Hematopoietic multipotent progenitor cell treated with erythropoietin and hydrocortisone succinate and interleukin-3 and kit ligand, for 8 days (in vitro differentiated cells): ENCODE results near the gene IRAK1BP1.
A peak's percentile ranks its signal among the peaks of the same experiment; 100 is the strongest.
"Not testable (repeated sequence)": the region's sequence is repeated elsewhere in the genome, so short reads cannot be mapped to it uniquely, and the experiment has no call there.

Experiments used
- DNase-seq: peaks from one replicate; pipeline ENCODE4 v3.0.0-alpha.2; 2015

IRAK1BP1 gene, protein sequence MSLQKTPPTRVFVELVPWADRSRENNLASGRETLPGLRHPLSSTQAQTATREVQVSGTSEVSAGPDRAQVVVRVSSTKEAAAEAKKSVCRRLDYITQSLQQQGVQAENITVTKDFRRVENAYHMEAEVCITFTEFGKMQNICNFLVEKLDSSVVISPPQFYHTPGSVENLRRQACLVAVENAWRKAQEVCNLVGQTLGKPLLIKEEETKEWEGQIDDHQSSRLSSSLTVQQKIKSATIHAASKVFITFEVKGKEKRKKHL

DNA sequence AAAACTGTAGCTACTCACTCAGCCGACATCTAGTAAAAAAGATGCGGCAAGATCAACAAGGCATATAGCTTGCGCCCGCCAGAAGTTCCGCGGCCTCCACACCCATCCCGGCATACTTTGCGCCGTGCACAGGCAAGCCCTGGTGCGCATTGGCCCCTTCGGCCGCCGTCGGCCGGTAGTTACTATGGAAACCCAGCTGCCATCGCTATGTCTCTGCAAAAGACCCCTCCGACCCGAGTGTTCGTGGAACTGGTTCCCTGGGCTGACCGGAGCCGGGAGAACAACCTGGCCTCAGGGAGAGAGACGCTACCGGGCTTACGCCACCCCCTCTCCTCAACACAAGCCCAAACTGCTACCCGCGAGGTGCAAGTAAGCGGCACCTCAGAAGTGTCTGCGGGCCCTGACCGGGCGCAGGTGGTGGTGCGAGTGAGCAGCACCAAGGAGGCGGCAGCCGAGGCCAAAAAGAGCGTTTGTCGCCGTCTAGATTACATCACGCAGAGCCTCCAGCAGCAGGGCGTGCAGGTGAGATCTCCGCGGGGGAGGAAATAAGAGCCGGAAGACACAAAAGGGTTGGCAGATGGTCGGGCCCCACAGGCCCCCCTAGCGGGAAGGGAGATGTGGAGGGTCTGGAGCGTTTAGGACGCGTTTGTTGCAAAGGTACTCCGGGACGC, at the start of gene IRAK1BP1:
Gene IRAK1BP1, plus strand, starts transcription at position 182 of the 671 bp plus-strand sequence. Its CDS starts 26 bp downstream, at position 208.
- DNase-seq: peak; percentile 90

DNA sequence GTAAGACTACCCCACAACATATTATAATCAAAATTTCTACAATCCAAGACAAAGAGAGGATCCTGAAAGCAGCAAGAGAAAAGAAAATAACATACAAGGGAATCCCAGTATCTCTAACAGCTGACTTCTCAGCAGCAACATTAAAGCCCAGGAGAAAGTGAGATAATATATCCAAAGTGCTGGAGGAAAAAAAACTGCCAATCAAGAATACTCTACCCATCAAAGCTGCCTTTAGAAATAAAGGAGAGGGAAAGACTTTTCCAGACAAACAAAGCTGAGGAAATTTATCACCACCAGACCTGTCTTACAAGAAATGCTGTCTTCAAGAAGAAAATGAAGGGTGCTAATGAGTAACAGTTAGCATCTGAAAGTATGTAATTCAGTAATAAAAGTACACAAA, 43.3 kb upstream of the IRAK1BP1 start:
- DNase-seq: no peak

DNA sequence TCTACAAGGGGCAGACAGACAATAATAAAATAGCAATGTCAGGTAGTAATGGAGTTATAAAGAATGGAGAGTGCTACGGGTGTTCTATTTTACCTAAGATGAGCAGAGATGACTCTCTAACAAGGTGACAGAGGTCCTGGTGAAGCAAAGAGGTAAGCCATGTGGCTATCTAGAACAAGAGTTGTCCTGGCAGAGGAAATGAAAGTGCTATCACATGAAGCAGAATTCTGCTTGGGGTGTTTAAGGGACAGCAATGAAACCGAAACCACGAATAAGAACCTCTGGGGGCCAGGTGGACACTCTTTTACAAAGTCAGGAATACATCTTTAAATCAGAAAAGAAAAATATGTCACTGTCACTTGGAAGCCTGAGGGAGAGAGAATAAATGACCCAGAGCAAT, 37.9 kb upstream of the IRAK1BP1 start:
- DNase-seq: no peak

DNA sequence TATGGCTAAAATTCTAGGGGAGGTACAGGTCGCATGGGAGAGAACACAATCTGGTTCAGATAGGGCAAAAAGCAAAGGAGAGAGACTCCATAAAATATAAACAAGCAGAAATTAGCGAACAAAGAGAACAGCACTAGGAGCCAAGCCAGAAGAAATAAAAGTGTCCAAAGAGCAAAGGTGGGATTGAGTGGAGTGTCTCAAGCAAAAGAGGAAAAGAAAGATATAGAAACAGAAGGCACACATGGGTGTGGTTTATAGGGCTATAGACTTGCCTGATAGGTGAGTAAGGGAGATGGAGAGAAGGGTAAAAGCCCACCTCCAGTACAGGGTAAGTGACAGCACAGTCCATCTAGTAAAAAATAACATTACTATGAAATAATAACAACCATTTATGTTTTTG, 36.5 kb upstream of the IRAK1BP1 start:
- DNase-seq: no peak

DNA sequence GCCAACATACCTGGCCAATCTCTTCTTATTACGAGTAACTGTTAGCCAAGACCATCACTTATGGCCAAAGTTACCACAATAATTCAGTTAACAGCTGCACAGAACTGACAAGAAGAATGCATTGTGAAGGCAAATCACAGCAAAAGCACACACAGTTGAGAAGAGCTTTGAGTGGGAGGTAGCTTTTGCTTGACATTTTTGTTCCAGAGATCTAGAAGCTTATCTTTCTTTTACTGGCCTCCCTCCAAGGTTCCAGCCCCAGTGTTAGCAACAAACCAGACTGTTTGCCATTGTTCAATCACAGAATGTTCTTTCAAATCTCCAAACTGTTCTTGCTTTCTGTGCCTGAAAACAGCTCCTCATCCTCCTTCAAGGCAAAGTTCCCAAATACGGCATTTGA, 35.9 kb upstream of the IRAK1BP1 start:
- DNase-seq: peak; percentile 6

DNA sequence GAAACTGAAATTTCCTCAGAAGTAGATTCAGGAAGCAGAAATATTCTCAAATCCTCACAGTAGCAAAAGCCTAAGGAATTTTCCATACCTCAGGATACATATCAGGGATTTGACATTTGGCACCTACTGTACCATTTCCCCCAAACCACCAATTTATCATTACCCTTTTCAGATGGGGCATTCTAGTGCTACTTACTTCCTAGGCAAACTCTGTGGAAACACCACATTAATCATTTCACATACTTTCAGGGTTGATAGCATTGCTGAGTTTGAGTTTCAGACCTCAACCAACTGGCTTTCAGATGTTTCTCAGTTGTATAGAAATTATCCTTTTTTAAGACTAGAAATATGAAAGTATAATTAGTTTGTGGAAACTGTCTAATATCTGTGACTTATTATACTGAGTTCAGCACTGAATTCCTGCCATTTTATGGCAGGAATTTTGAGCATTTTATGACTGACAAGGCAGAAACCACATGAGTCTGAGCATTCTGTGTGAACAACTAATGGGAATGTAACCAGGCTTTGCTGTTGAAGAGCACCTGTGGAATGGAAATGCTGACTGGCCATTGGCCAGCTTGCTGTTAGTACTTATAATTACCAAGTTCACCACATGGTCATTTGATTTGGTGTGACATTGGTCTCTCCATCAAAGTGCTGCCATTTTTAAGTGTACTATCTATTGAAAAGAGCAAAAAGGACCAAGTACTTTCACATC, 35.1 kb upstream of the IRAK1BP1 start:
- no peak for DNase-seq

DNA sequence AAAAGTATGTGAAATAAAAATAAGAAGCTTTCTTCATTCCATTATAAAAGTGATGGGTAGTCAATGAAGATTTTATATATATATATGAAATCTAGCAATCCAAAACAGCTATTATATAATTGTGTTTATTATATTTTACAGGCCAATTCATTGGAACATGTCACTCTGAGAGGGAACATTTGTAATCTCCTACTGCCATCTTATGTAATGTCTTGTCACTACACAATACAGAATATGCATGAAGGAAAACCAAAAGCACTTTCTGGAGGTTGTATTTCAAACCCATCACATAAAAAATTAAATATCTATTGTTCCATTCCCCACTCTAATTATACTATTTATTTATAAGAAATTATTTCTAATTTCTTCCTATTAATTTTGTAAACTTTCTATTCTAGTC, 31.5 kb upstream of the IRAK1BP1 start:
- DNase-seq: peak; percentile 16

DNA sequence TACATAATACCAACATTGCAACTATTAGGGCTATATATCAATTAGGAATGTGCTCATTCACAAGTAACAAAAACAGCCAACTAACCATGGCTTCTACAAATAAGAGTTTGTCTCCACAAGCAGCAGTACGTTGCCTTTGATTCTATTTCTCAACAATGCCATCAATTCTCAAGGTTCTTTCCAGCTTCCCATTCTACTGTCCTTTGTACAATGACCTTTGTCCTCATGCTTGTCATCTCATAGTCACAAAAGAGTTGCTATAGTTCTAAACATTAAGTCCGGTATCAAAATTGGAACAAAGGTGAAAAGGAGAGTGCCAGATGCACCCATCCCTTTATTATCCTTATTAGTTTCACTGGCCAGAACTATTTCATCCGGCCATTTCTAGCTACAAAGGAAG, 30.8 kb upstream of the IRAK1BP1 start:
- DNase-seq: no peak

DNA sequence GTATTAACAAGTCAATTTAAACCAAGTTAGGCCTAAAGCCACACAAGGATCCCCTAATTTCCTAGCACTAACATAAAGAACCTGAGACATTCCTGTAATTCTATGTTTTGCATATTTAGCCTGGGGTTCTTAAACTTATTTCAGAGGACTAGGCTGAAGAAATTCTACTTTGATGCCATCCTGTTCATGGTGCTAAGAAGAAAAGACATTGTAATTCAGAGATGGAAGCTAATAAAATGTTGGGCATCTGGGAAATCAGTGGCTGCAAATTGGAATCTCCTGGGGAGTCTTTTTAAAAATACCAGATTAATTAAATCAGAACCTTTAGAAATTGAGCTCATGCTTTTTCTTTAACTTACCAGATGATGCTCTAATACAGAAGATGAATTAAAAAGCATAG, 26.2 kb upstream of the IRAK1BP1 start:
- DNase-seq: no peak

DNA sequence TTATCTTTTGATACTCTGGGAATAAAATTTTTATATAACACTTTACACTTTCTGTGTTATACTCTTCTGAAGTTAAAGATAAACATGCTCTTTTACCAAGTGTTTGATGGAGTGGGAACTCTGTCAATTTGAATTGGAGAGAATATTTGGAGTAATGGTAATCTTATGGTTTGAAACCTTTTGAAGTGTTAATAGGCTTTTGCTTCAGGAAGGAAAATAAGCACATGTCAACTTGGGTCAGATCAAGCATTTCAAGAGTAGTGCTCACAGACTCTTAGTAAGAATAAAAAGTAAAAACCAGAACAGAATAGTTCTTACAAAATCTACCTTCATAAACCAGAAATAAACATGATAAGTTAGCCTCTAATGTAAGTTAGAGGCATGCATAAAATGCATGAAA, 24.4 kb upstream of the IRAK1BP1 start:
- DNase-seq: no peak

DNA sequence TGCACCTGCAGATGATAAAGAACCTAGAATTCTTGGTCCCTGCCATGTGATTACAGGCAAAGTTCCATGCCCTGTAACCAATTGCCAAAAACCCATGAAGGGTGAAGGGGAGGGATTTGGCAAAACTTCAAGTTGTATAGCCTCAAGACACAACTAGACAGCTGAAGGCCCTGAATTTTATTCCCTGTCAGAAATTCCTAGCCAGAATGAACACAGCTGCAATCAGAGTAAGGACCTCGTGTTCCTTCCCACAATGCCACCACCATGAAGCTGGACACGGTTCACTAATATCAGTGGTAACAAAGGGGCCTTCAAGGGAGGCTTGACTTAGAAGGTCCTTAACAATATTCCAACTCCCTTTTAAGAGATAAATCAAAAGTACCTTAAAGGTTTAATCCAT, 22.5 kb upstream of the IRAK1BP1 start:
- no peak for DNase-seq

DNA sequence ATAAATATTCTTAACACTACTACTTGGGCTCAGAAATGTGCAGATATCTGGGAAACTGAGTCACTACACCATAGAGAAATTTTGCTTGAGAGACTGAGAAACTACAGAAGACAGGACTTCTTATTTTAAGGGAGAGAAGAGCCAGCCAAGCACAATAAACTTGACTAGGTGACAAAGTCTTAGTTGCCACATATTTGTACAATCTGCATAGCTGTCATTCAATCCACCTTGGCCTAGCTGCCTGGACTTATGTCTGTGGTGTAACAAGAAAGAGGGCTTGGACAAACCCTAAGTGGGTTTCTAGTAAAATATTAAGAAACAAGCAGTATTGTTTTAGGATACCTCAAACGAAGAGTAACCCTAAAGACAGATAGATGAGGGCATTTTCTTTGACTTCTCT, 21.8 kb upstream of the IRAK1BP1 start:
- DNase-seq: no peak

DNA sequence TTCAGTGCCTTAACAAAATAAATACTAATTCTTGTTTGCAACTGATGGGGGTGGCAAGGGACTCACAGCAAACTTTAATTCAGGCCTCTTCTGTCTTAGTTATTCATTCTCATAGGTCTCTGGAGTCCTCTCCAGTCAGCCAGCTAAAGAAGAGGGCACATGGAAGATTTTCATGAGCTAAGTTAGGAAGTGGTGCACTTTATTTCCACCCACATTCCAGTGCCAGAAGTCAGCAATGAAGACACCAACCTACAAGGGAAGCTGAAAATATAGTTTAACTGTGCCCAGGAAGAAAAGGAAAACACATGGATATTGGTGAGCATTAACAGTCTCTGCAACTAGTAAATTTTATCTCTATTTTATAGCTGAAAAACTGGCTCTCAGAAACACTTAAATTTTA, 16.7 kb upstream of the IRAK1BP1 start:
- DNase-seq: no peak

DNA sequence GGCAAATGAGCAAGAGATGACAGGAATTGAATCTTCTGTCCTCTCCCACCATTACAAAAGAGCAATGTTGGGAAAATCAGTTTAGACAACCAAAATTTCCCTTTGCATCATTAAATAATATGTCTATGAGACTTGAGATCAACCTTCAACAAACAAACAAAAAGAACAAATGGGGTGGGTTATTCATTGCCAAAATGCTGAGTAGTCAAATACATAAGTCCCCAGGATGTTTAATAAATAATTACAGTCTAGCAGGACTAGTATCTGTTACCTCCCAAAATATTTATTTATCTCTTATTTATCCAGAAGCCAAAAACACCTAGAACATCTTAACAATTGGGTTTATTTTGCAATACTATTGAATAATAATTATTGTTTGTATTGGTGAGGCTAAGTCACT, 16.2 kb upstream of the IRAK1BP1 start:
- no peak for DNase-seq

DNA sequence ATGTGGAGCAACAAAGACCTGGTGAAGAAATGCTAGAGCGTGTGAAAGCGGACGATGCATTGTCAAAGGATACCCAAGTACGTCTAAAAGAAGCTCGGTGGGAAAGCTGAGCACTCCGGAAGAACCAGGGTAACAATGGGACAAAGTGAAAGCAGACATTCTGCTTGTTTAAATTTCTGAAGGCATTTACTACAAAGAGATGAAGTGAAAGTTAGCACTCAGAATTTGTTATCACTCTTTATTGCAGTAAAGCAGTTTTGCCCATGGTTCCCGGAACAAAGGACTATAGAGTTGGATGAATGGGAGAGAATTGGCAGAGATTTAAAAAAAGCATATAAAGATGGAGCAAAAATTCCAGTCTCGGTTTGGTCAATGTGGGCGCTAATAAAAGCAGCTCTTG, 12.8 kb upstream of the IRAK1BP1 start:
- DNase-seq: no peak

DNA sequence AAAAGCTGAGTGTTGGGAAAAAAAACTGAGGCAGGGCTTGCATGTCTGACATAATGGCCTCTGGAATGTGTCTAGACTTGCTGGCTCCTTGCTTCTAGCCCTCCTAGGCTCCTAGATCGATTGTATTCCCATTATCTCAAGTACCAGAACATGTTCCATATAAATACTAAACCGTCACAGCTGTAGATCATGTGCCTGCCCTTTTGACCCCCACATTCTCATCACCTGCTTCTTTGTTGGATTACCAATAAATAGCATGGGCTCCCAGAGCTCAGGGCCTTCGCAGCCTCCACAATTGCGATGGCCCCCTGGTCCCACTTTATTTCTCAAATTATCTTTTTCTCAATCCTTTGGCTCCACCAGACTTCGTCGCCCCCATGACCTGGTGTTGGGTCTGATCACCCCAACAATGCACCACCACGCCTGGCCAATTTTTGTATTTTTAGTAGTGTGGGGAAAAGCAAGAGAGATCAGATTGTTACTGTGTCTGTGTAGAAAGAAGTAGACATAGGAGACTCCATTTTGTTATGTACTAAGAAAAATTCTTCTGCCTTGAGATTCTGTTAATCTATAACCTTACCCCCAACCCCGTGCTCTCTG, 8.9 kb upstream of the IRAK1BP1 start:
- DNase-seq: not testable (repeated sequence)

DNA sequence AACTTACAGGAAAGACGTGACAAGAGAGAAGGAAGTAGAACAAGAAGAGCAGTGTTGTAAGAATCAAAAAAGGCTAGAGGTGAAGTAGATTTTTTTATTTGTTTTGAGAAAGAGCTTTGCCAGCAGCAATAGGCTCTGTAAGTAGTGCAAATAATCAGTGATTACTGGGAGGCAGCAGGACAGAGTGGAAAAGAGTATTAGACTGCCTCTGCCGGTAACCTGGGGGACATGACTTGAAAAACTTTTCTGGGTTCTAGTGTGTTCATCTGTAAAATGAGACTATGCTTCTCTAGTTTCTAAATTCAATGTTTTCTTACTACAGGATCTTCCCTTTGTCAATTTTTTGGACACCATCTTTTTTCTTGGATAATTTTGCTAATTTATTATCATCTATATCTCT, 5.8 kb upstream of the IRAK1BP1 start:
- DNase-seq: no peak

DNA sequence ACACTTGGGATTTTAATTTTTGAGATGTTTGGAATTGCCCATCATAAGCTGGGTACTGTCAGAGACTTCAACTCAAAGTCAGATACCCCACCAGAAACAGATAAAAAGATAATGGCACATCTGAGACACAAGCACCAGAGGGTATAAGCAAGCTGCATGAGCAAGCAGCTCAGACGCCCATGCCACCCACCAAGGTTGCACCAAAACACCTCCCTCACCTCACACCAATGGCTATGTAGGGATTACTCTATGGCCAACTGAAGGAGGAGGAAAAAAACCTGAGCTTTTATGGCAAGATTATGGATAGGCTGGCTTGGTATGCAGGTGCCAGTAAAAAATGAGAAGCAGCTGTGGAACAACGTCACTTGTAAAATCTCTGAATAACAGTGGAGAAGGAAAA, 3.8 kb upstream of the IRAK1BP1 start:
- no peak for DNase-seq

DNA sequence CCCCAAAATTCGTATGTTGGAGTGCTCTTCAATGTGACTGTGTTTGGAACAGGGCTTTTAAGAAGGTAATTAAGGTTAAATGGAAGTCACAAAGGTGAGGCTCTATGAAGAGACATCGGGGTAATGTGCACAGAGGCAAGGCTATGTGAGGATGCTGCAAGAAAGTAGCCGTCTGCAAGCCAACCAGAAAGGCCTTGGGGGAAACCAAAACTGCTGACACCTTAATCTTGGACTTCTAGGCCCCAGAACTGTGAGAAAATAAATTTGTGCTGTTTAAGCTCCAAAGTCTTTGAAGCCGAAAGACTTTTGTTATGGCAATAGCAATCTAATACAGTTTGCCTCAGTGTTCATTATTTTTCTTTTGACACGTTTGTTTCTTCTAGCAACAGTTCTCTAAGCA, 2.4 kb upstream of the IRAK1BP1 start:
- DNase-seq: no peak

DNA sequence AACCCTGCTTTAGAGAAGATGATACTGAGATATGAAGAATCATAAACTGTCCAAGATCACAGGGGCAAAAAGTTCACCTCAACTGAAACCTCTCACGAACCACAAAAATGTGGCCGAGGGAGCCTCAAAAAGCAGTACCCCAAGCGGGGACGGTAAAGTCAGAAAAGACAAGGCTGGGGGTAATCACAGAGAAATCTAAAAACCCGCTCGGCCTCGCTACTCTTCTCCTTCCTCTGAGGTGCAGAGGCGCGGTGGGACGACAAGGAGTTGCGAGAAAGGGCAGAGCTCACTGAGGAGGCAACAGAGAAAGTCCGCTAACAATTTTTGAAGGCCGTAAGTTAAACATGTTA, 356 bp upstream of the IRAK1BP1 start:
- no peak for DNase-seq

DNA sequence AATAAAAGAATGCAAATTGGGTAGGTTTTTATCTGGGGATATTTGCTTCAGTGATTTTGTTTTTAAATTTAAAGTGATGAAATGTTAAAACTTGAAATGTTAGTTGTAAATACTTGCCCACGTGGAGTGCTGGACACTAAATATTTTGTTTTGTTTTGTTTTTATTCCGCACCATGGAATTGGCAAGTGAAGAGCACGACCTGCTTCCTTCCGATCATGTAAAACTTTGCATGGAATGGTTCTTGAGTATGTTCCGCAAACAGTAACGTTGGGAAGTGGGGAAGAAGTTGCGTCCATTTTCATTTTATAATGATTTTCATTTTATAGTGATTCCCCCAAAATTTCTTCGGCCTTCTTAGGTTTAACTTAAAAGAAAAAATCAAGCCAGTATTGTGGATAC, 765 bp downstream of the IRAK1BP1 start:
- DNase-seq: peak; percentile 6

DNA sequence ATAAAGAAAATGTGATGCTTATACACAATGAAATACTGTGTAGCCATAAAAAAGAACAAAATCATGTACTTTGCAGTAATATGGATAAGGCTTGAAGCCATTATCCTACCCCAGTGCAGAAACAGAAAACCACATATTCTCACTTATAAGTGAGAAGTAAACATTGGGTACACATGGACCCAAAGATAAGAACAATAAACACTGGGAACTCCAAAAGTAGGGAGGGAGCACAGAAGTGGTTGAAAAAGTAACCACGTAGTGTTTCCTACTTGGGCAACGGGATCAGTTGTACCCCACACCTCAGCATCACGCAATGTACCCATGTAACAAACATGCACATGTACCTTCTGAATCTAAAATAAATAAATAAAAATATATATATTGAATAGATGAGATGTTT, 8.2 kb downstream of the IRAK1BP1 start:
- no peak for DNase-seq

DNA sequence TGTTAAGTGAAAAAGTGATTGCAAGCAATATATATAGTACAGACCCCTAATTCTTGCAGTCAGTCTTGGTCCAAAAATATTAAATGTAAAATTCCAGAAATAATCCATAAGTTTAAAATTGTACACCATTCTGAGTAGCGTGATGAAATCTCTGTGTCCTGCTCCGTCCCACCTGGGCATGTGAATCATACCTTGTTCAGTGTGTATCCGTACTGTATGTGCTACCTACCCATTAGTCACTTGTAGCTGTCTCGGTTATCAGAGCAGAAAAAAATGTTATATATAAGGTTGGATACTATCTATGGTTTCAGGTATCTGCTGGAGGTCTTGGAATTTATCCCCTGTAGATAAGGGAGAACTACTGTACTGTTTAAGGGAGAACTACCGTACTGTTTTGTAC, 16.3 kb downstream of the IRAK1BP1 start:
- DNase-seq: no peak

DNA sequence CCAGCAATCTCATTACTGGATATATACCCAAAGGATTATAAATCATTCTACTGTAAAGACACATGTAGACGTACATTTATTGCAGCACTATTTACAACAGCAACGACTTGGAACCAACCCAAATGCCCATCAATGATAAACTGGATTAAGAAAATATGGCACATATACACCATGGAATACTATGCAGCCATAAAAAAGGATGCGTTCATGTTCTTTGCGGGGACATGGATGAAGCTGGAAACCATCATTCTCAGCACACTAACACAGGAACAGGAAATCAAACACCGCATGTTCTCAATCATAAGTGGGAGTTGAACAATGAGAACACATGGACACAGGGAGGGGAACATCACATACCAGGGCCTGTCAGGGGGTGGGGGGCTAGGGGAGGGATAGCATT, 22.6 kb downstream of the IRAK1BP1 start:
- not testable (repeated sequence) for DNase-seq
